NT2/D1 (cell line): ENCODE data around the gene TOR2A.

ENCODE experiments used
- SUZ12 ChIP-seq: IDR thresholded peaks from 2 replicates; pipeline ENCODE4 v1.6.1; 2011; ENCODE audit not compliant: insufficient read length, insufficient read depth; ENCODE audit errors: extremely low read depth
- YY1 ChIP-seq: IDR thresholded peaks from 2 replicates; pipeline ENCODE4 v1.6.1; 2011; ENCODE audit not compliant: insufficient read length, insufficient read depth
- ZNF274 ChIP-seq: IDR thresholded peaks from 2 replicates; pipeline ENCODE4 v1.6.1; 2011; ENCODE audit warnings: mild to moderate bottlenecking, low read depth, low read length

DNA sequence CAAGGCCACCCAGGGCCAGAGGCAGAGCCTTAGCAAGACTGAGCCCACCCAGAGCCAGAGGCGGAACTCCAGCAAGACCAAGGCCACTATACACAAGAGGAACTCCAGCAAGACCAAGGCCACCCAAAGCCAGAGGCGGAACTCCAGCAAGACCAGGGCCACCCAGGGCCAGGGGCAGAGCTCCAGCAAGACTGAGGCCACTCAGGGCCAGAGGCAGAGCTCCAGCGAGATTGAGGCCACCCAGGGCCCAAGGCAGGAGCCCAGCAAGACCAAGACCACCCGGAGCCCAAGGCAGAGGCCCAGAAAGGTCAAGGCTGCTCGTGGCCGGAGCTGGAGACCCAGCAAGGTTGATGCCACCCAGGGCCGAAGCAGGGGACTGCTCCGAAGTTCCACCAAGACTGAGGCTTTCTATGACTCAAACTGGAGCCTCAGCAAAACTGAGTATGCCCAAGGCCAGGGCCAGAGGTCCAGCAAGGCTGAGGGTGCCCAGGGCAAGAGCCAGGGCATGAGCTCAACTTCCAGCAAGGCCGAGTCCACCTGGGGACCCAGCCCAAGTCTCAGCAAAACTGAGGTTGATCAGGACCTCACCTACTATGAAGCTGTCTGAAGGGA, 4.2 kb downstream of the TOR2A start:
- TF ChIP-seq ZNF274 (no peak), SUZ12 (no peak), YY1 (no peak)
